ENCODE data around the gene NLK.

Gene NLK

GRCh38 chr17:28065706-28066105 is 23.2 kb downstream of the NLK start:
- DNase-seq (ENCODE audit: low spot score) = no peak
- in situ Hi-C loops (cut with MboI; ENCODE audit: low pct_unique_long_range_greater_than_20kb, low sequenced_read_pairs, unreplicated experiment) = no loop called here
- no peak for TF ChIP-seq CTCF (IDR thresholded peaks at IDR 0.05; ENCODE audit: extremely low read depth, insufficient read depth, missing control alignments)

GRCh38 chr17:28069061-28069460 is 26.6 kb downstream of the NLK start:
- TF ChIP-seq CTCF (IDR thresholded peaks at IDR 0.05; ENCODE audit: extremely low read depth, insufficient read depth, missing control alignments) = no peak
- in situ Hi-C loops (cut with MboI; ENCODE audit: low pct_unique_long_range_greater_than_20kb, low sequenced_read_pairs, unreplicated experiment) = no loop called here
- DNase-seq (ENCODE audit: low spot score) = no peak

GRCh38 chr17:28071179-28071578 is 28.7 kb downstream of the NLK start:
- TF ChIP-seq CTCF (IDR thresholded peaks at IDR 0.05; ENCODE audit: extremely low read depth, insufficient read depth, missing control alignments) = no peak
- DNase-seq (ENCODE audit: low spot score) = no peak
- in situ Hi-C loops (cut with MboI; ENCODE audit: low pct_unique_long_range_greater_than_20kb, low sequenced_read_pairs, unreplicated experiment) = no loop called here

- in situ Hi-C loops (cut with MboI; ENCODE audit: low pct_unique_long_range_greater_than_20kb, low sequenced_read_pairs, unreplicated experiment) = no loop called here
Measured at GRCh38 chr17:28071891-28072606, 29.6 kb downstream of the NLK start.

GRCh38 chr17:28072936-28073533 is 30.6 kb downstream of the NLK start:
- no peak for TF ChIP-seq CTCF (IDR thresholded peaks at IDR 0.05; ENCODE audit: extremely low read depth, insufficient read depth, missing control alignments)
- in situ Hi-C loops (cut with MboI; ENCODE audit: low pct_unique_long_range_greater_than_20kb, low sequenced_read_pairs, unreplicated experiment) = no loop called here
- no peak for DNase-seq (ENCODE audit: low spot score)

More at GRCh38 chr17:28071891-28072606, 29.6 kb downstream of the NLK start:
- TF ChIP-seq CTCF (IDR thresholded peaks at IDR 0.05; ENCODE audit: extremely low read depth, insufficient read depth, missing control alignments) = no peak
- no peak for DNase-seq (ENCODE audit: low spot score)

- TF ChIP-seq CTCF (IDR thresholded peaks at IDR 0.05; ENCODE audit: extremely low read depth, insufficient read depth, missing control alignments) = no peak
- no peak for DNase-seq (ENCODE audit: low spot score)
- in situ Hi-C loops (cut with MboI; ENCODE audit: low pct_unique_long_range_greater_than_20kb, low sequenced_read_pairs, unreplicated experiment) = no loop called here
Measured at GRCh38 chr17:28074010-28074409, 31.5 kb downstream of the NLK start.
